Activated T-helper 1 cell treated with anti-CD3 and anti-CD28 coated beads, Interleukin-12 subunit alpha, Interleukin-12 subunit beta, Interleukin-2, Interleukin-4 antibody, amounts not matched to agents 30 ng/mL and 10 ng/mL and 1 ng/mL, durations not matched to agents 14 hours and 24 hours and 36 hours (primary cell): ENCODE results near the gene ATP8A2. TPM values are rescaled to one million over a fixed set of nuclear protein-coding genes. Genes with fewer than 3 reads are reported as not detected.
"Not testable (repeated sequence)": the region's sequence is repeated elsewhere in the genome, so short reads cannot be mapped to it uniquely, and the experiment has no call there.

Experiments used
- DNase-seq: peaks from one replicate; pipeline ENCODE4 v3.0.0; 2021; ENCODE audit warnings: low spot score
- H3K27ac Mint-ChIP-seq: one replicate; pipeline ENCODE4 v1.8.0; 2021; ENCODE audit warnings: mild to moderate bottlenecking, mixed read lengths
- H3K27me3 Mint-ChIP-seq: one replicate; pipeline ENCODE4 v1.8.0; 2022; ENCODE audit warnings: mild to moderate bottlenecking, moderate library complexity, mixed read lengths; ENCODE audit not compliant: insufficient read depth
- H3K36me3 Mint-ChIP-seq: one replicate; pipeline ENCODE4 v1.8.0; 2021; ENCODE audit warnings: low read depth, mixed read lengths
- H3K4me1 Mint-ChIP-seq: one replicate; pipeline ENCODE4 v1.8.0; 2021; ENCODE audit warnings: low read depth, mixed read lengths
- H3K4me3 Mint-ChIP-seq: one replicate; pipeline ENCODE4 v1.8.0; 2021; ENCODE audit warnings: mild to moderate bottlenecking, moderate library complexity, mixed read lengths
- H3K9me3 Mint-ChIP-seq: one replicate; pipeline ENCODE4 v1.8.0; 2021; ENCODE audit warnings: mixed read lengths
- intact Hi-C: fragments of 100-400 bp; cut with micrococcal nuclease; formaldehyde crosslinking; loops from one replicate; pipeline ENCODE4 v1.15.1; 2024
- total RNA-seq: library from RNA; stranded (reverse); gene quantifications from 2 replicates; pipeline ENCODE4 v1.2.3, GENCODE V29; 2022

Gene ATP8A2
- total RNA-seq, 1 donor from 2014 or later, result 0.52 TPM

GRCh38 chr13:25768376-25768775, 396.6 kb downstream of the ATP8A2 start:
- Mint-ChIP-seq H3K27me3 (no peaks in the 10 kb centered on the region), H3K27ac (no peak overlapping the region), H3K9me3 (peaks cover 25% of the 10 kb centered on the region), H3K4me3 (no peak overlapping the region), H3K36me3 (peaks cover 9% of the 10 kb centered on the region), H3K4me1 (peaks cover 32% of the 10 kb centered on the region)
- intact Hi-C loops, result loop anchor here (10.0 kb wide), 1 partner anchor 416 kb away; no protein-coding TSS in a partner anchor
- no peak for DNase-seq

GRCh38 chr13:25768838-25769237, 397.1 kb downstream of the ATP8A2 start:
- peaks cover 9% of the 10 kb centered on the region for H3K36me3 Mint-ChIP-seq
- intact Hi-C loops, result loop anchor here (10.0 kb wide), 1 partner anchor 416 kb away; no protein-coding TSS in a partner anchor
- H3K27me3 Mint-ChIP-seq, result no peaks in the 10 kb centered on the region
- no peak for DNase-seq
- H3K4me1 Mint-ChIP-seq, result peaks cover 27% of the 10 kb centered on the region
- H3K9me3 Mint-ChIP-seq, result peaks cover 25% of the 10 kb centered on the region
- H3K4me3 Mint-ChIP-seq, result no peak overlapping the region
- H3K27ac Mint-ChIP-seq, result no peak overlapping the region

DNA sequence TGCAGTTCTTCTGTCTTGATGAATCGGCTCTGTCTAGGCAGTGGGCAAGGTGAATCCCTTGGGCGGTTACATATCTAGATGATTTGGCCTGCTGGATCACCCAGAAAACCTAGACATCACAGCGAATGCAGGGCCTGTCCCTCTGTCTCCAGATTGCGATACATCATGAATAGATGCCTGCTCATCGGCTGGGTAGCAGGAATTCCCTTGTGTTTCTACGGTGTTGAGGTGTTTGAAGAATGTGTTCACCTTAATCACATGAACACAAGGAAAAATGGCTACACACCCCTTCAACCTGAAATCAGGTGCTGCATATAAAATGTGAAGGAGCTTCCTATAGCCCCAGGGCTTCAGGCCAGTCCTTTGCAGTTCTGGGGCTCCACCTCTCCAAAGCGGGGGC, 398.8 kb downstream of the ATP8A2 start:
- no peak for DNase-seq
- Mint-ChIP-seq H3K27me3 (no peaks in the 10 kb centered on the region), H3K4me1 (peaks cover 25% of the 10 kb centered on the region), H3K27ac (no peak overlapping the region), H3K4me3 (no peak overlapping the region), H3K9me3 (peaks cover 20% of the 10 kb centered on the region), H3K36me3 (peaks cover 4% of the 10 kb centered on the region)
- intact Hi-C loops, result no loop called here

- intact Hi-C loops, result no loop called here
These were observed 399.4 kb downstream of the ATP8A2 start for GRCh38 chr13:25771202-25771601.

GRCh38 chr13:25771641-25772478, 400.1 kb downstream of the ATP8A2 start:
- no peaks in the 10 kb centered on the region for H3K36me3 Mint-ChIP-seq
- no peak overlapping the region for H3K4me3 Mint-ChIP-seq
- no peak for DNase-seq
- H3K4me1 Mint-ChIP-seq, result peaks cover 26% of the 10 kb centered on the region
- no peaks in the 10 kb centered on the region for H3K27me3 Mint-ChIP-seq
- H3K9me3 Mint-ChIP-seq, result peaks cover 9% of the 10 kb centered on the region
- intact Hi-C loops, result no loop called here
- H3K27ac Mint-ChIP-seq, result no peak overlapping the region

More at GRCh38 chr13:25771202-25771601, 399.4 kb downstream of the ATP8A2 start:
- DNase-seq, result no peak
- H3K27me3 Mint-ChIP-seq, result no peaks in the 10 kb centered on the region
- peaks cover 14% of the 10 kb centered on the region for H3K9me3 Mint-ChIP-seq
- H3K36me3 Mint-ChIP-seq, result no peaks in the 10 kb centered on the region
- H3K4me1 Mint-ChIP-seq, result peaks cover 26% of the 10 kb centered on the region
- no peak overlapping the region for H3K4me3 Mint-ChIP-seq
- no peak overlapping the region for H3K27ac Mint-ChIP-seq

DNA sequence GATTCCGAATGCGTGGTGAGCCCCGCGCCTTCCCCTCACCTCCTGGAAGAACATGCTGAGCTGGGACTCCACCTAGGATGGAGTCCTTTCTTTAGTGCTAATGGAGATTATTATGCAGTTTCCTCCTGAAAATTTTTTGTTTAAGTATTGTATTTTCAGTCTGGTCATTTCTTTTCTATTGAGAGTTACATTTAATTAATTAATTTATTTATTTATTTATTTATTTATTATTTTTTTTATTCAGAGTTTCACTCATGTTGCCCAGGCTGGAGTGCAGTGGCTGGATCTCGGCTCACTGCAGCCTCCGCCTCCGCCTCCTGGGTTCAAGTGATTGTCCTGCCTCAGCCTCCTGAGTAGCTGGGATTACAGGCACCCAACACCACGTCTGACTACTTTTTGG, 400.8 kb downstream of the ATP8A2 start:
- H3K27me3 Mint-ChIP-seq, H3K36me3 Mint-ChIP-seq, H3K27ac Mint-ChIP-seq, intact Hi-C loops, DNase-seq, H3K4me3 Mint-ChIP-seq, H3K9me3 Mint-ChIP-seq: not testable (repeated sequence)
- H3K4me1 Mint-ChIP-seq, result peaks cover 26% of the 10 kb centered on the region

DNA sequence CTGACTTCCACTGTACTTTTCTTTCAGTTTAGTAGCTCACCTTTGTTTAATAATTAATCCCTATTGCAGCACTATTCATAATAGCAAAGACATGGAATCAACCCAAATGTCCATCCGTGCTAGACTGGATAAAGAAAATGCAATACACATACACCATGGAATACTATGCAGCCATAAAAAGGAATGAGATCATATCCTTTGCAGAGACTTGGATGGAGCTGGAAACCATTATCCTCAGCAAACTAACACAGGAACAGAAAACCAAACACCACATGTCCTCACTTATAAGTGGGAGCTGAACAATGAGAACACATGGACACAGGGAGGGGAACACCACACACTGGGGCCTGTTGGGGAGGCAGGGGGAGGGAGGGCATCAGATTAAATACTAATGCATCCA, 402.3 kb downstream of the ATP8A2 start:
- H3K4me3 Mint-ChIP-seq, H3K27ac Mint-ChIP-seq, H3K27me3 Mint-ChIP-seq, H3K9me3 Mint-ChIP-seq, intact Hi-C loops, DNase-seq, H3K36me3 Mint-ChIP-seq: not testable (repeated sequence)
- H3K4me1 Mint-ChIP-seq, result peaks cover 26% of the 10 kb centered on the region

GRCh38 chr13:25775275-25775674, 403.5 kb downstream of the ATP8A2 start:
- Mint-ChIP-seq H3K36me3 (peaks cover 1% of the 10 kb centered on the region), H3K27ac (no peak overlapping the region), H3K27me3 (peaks cover 4% of the 10 kb centered on the region), H3K9me3 (no peaks in the 10 kb centered on the region), H3K4me3 (no peak overlapping the region), H3K4me1 (peaks cover 24% of the 10 kb centered on the region)
- DNase-seq, result no peak
- intact Hi-C loops, result no loop called here

GRCh38 chr13:25775986-25776385, 404.2 kb downstream of the ATP8A2 start:
- H3K4me1 Mint-ChIP-seq, result peaks cover 16% of the 10 kb centered on the region
- intact Hi-C loops, result no loop called here
- H3K27ac Mint-ChIP-seq, result no peak overlapping the region
- peaks cover 5% of the 10 kb centered on the region for H3K27me3 Mint-ChIP-seq
- H3K36me3 Mint-ChIP-seq, result peaks cover 1% of the 10 kb centered on the region
- H3K4me3 Mint-ChIP-seq, result no peak overlapping the region
- DNase-seq, result no peak
- no peaks in the 10 kb centered on the region for H3K9me3 Mint-ChIP-seq

DNA sequence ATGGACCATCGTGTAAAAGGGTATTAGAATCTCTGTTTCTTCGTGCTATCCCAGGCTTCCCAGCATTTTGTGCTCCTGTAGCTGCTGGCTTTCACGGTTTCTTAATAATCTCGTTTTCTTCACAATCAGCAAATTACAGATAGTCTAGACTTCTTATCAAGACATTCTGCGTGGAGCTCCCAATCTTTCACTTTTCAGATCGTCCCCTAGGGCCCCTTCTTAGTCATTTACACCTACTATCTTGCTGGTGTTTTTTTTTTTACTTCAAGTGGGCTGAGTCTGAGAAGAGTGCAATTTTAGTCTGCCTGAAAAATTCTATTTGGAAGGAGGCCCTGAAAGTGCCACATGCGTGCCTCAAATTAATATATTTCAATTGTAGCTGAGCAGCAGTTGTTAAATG, 404.9 kb downstream of the ATP8A2 start:
- H3K27ac Mint-ChIP-seq, result no peak overlapping the region
- intact Hi-C loops, result no loop called here
- peaks cover 9% of the 10 kb centered on the region for H3K4me1 Mint-ChIP-seq
- peaks cover 5% of the 10 kb centered on the region for H3K27me3 Mint-ChIP-seq
- H3K36me3 Mint-ChIP-seq, result peaks cover 1% of the 10 kb centered on the region
- H3K4me3 Mint-ChIP-seq, result no peak overlapping the region
- DNase-seq, result no peak
- no peaks in the 10 kb centered on the region for H3K9me3 Mint-ChIP-seq

- Mint-ChIP-seq H3K27me3 (peaks cover 5% of the 10 kb centered on the region), H3K4me3 (no peak overlapping the region), H3K27ac (no peak overlapping the region), H3K36me3 (peaks cover 1% of the 10 kb centered on the region), H3K4me1 (peaks cover 6% of the 10 kb centered on the region), H3K9me3 (no peaks in the 10 kb centered on the region)
- DNase-seq, result no peak
- intact Hi-C loops, result no loop called here
These were observed 405.7 kb downstream of the ATP8A2 start for GRCh38 chr13:25777509-25777908.

GRCh38 chr13:25778365-25778764, 406.6 kb downstream of the ATP8A2 start:
- Mint-ChIP-seq H3K9me3 (no peaks in the 10 kb centered on the region), H3K36me3 (peaks cover 1% of the 10 kb centered on the region), H3K27me3 (peaks cover 5% of the 10 kb centered on the region), H3K4me1 (peaks cover 6% of the 10 kb centered on the region), H3K27ac (no peak overlapping the region), H3K4me3 (no peak overlapping the region)
- no peak for DNase-seq
- intact Hi-C loops, result no loop called here

DNA sequence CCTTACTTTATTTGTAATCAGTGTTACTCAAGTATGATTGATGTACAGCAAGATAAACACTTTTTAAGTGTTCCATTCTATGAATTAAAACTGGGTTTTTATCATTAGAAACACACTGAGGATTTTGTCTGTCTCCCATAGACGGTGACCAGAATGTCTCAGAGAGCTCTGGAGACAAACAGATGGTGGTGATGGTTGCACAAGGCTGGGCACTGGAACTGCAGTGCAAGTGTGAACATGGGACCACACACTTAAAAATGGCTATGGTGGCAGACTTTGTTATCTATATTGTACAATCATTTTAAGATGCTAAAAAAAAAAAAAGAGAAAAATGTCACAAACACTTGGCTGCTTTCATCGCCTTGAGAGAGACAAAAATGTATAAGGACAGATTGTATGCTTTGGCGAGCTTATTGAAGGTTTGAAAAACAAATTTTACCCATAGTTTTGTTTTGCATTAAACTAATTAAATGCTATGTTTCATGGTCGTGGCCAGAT, 407.1 kb downstream of the ATP8A2 start:
- peaks cover 5% of the 10 kb centered on the region for H3K27me3 Mint-ChIP-seq
- peaks cover 6% of the 10 kb centered on the region for H3K4me1 Mint-ChIP-seq
- H3K9me3 Mint-ChIP-seq, result no peaks in the 10 kb centered on the region
- no peak for DNase-seq
- intact Hi-C loops, result no loop called here
- no peak overlapping the region for H3K4me3 Mint-ChIP-seq
- no peak overlapping the region for H3K27ac Mint-ChIP-seq
- peaks cover 1% of the 10 kb centered on the region for H3K36me3 Mint-ChIP-seq
